ENCODE results near the gene MAGED1.

Gene MAGED1

DNA sequence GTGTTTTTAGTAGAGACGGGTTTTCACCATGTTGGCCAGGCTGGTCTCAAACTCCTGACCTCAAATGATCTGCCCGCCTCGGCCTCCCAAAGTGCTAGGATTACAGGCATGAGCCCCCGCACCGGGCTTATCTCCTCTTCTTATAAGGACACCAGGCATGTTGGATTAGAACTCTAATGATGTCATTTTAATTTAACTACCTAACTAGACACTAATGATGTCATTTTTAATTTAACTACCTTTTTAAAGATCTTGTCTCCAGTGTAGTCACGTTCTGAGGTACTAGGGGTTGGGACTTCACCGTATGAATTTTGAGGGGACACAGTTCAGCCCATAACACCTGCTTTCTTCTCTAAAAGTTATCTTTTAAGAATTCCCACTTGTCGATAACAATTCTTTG is 37.7 kb upstream of the MAGED1 start:
- in situ Hi-C loops (cut with HindIII; ENCODE audit: low sequenced_read_pairs): no loop called here
- no peak for DNase-seq (ENCODE audit: low read depth, low spot score)
- no peak overlapping the region for H3K4me3 ChIP-seq (ENCODE audit: low read depth, low read length)
- TF ChIP-seq, protein P1, sequence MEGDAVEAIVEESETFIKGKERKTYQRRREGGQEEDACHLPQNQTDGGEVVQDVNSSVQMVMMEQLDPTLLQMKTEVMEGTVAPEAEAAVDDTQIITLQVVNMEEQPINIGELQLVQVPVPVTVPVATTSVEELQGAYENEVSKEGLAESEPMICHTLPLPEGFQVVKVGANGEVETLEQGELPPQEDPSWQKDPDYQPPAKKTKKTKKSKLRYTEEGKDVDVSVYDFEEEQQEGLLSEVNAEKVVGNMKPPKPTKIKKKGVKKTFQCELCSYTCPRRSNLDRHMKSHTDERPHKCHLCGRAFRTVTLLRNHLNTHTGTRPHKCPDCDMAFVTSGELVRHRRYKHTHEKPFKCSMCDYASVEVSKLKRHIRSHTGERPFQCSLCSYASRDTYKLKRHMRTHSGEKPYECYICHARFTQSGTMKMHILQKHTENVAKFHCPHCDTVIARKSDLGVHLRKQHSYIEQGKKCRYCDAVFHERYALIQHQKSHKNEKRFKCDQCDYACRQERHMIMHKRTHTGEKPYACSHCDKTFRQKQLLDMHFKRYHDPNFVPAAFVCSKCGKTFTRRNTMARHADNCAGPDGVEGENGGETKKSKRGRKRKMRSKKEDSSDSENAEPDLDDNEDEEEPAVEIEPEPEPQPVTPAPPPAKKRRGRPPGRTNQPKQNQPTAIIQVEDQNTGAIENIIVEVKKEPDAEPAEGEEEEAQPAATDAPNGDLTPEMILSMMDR (IDR thresholded peaks at IDR 0.05; ENCODE audit: low read depth, low read length): no peak

DNA sequence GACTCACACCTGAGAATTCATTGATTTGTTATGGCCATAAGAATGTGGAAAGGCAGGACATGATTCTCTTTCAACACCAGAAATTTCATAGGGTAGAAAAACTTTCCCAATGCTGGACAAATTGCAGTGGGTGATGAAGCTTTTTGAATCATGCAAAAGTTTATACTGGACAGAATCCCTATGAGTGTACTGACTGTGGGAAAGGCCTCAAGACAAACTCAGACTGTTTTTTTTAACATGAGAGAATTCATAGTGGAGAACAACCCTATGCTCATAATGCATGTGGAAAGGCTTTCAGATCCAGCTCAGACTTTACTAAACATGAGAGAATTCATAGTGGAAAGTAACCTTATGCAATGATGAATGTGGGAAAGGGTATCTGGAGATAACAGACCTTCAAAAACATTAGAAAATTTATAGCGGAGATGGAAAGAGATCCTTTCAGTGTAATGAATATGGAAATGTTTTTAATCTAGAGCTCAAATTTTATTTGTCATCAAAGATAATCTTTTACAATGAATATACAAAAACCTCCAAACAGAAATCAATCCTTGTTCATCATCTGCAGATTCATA is 36.2 kb upstream of the MAGED1 start:
- TF ChIP-seq, protein P1 (IDR thresholded peaks at IDR 0.05; ENCODE audit: low read depth, low read length): no peak
- in situ Hi-C loops (cut with HindIII; ENCODE audit: low sequenced_read_pairs): no loop called here
- no peak for DNase-seq (ENCODE audit: low read depth, low spot score)
- no peak overlapping the region for H3K4me3 ChIP-seq (ENCODE audit: low read depth, low read length)

DNA sequence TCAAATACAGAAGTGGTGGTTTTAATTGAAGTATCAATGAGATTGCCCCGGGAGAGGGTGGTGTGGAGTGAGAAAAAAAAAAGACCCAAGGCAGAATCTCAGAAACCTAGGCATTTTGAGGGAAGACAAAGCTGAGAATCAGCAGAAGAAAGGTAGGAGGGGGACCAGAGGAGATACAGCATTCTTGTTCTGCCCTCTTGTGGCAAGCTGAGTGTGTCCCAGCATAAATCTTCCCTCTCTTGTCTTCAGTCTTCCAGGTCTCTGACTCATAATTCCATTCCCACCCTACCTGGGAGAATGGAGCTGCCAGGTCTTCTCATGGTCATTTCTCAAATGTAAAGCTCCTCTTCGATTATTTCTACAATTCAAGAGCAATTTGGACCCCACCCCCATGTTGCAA is 32.7 kb upstream of the MAGED1 start:
- TF ChIP-seq, protein P1 (IDR thresholded peaks at IDR 0.05; ENCODE audit: low read depth, low read length): peak; percentile 49
- peak; percentile 28 for DNase-seq (ENCODE audit: low read depth, low spot score)
- no peak overlapping the region for H3K4me3 ChIP-seq (ENCODE audit: low read depth, low read length)
- in situ Hi-C loops (cut with HindIII; ENCODE audit: low sequenced_read_pairs): no loop called here

- H3K4me3 ChIP-seq (ENCODE audit: low read depth, low read length): no peak overlapping the region
- TF ChIP-seq, protein P1 (IDR thresholded peaks at IDR 0.05; ENCODE audit: low read depth, low read length): no peak
- in situ Hi-C loops (cut with HindIII; ENCODE audit: low sequenced_read_pairs): no loop called here
- DNase-seq (ENCODE audit: low read depth, low spot score): no peak
Measured at GRCh38 chrX:51862920-51863319, 30.5 kb upstream of the MAGED1 start.

- in situ Hi-C loops (cut with HindIII; ENCODE audit: low sequenced_read_pairs): no loop called here
- TF ChIP-seq, protein P1 (IDR thresholded peaks at IDR 0.05; ENCODE audit: low read depth, low read length): no peak
- H3K4me3 ChIP-seq (ENCODE audit: low read depth, low read length): no peak overlapping the region
- DNase-seq (ENCODE audit: low read depth, low spot score): peak; percentile 14
Measured at GRCh38 chrX:51866210-51866609, 27.2 kb upstream of the MAGED1 start.

- TF ChIP-seq, protein P1 (IDR thresholded peaks at IDR 0.05; ENCODE audit: low read depth, low read length): no peak
- DNase-seq (ENCODE audit: low read depth, low spot score): no peak
- in situ Hi-C loops (cut with HindIII; ENCODE audit: low sequenced_read_pairs): no loop called here
- H3K4me3 ChIP-seq (ENCODE audit: low read depth, low read length): no peak overlapping the region
Measured at GRCh38 chrX:51867626-51868025, 25.8 kb upstream of the MAGED1 start.

DNA sequence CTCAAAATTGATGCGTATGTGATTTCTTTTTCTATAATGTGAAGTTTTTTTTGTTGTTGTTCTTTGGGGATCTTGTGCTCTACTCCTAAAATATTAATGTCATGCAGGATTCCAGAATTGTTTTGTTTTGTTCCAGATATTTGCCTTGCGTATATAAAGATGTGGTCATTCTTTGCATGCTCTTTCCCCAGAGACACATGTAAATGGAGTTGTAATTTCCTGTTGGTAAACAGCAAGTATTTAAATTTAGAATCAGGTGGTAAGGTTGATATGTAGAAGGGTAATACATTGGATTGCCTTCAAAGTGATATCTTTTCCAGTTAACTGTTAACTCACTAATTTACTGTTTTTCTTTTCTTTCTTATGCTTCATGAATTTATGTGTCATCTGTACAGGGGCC is 23.1 kb upstream of the MAGED1 start:
- no peak for DNase-seq (ENCODE audit: low read depth, low spot score)
- TF ChIP-seq, protein P1 (IDR thresholded peaks at IDR 0.05; ENCODE audit: low read depth, low read length): no peak
- in situ Hi-C loops (cut with HindIII; ENCODE audit: low sequenced_read_pairs): no loop called here
- H3K4me3 ChIP-seq (ENCODE audit: low read depth, low read length): no peak overlapping the region

Data from astrocyte of the spinal cord (primary cell).